Measurements from ENCODE around the gene ZBTB2. TPM values are rescaled to one million over a fixed set of nuclear protein-coding genes. Genes with fewer than 3 reads are reported as not detected.

Gene ZBTB2
- total and polyA plus RNA-seq, 10 of the 15 experiments (the other 5 are each of a cell fraction or from before 2014, with no cell fraction given) = 4.2 to 21.9 (median 15.0) TPM

DNA sequence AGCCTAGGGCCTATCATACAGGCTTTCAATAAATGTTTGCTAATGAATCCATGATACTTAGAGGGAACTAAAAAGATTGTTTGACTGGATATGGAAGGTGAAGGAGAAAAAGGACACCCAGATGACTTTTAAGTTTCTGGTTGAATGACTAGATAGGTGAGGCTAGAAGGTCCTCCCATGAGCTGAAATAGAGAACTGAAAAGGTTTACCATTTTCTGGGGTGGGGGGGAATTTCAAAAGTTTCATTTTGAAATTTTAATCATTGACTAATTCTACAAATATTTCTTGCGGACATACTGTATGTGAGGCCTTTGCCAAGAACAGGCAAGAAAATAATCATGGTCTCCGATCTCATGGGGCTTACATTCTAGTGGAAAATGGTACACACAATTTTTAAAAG is 17.9 kb upstream of the ZBTB2 start (continued):
- TF ChIP-seq NFYA (IDR thresholded peaks at IDR 0.05; ENCODE audit: borderline replicate concordance, low read depth, low read length) (no peak), SIX5 (IDR thresholded peaks at IDR 0.05; ENCODE audit: low read depth, low read length, severe bottlenecking) (no peak), HDAC6 (IDR thresholded peaks at IDR 0.05; ENCODE audit: unreplicated experiment) (no peak)
- TF ChIP-seq, protein P1, sequence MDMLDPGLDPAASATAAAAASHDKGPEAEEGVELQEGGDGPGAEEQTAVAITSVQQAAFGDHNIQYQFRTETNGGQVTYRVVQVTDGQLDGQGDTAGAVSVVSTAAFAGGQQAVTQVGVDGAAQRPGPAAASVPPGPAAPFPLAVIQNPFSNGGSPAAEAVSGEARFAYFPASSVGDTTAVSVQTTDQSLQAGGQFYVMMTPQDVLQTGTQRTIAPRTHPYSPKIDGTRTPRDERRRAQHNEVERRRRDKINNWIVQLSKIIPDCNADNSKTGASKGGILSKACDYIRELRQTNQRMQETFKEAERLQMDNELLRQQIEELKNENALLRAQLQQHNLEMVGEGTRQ (IDR thresholded peaks at IDR 0.05; ENCODE audit: borderline replicate concordance, low read depth, low read length) = no peak
- TF ChIP-seq, protein P2, sequence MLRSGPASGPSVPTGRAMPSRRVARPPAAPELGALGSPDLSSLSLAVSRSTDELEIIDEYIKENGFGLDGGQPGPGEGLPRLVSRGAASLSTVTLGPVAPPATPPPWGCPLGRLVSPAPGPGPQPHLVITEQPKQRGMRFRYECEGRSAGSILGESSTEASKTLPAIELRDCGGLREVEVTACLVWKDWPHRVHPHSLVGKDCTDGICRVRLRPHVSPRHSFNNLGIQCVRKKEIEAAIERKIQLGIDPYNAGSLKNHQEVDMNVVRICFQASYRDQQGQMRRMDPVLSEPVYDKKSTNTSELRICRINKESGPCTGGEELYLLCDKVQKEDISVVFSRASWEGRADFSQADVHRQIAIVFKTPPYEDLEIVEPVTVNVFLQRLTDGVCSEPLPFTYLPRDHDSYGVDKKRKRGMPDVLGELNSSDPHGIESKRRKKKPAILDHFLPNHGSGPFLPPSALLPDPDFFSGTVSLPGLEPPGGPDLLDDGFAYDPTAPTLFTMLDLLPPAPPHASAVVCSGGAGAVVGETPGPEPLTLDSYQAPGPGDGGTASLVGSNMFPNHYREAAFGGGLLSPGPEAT (IDR thresholded peaks at IDR 0.05; ENCODE audit: low read depth) = 0 out of 2 replicates have a peak, but pooled peaks have one; percentile 26

DNA sequence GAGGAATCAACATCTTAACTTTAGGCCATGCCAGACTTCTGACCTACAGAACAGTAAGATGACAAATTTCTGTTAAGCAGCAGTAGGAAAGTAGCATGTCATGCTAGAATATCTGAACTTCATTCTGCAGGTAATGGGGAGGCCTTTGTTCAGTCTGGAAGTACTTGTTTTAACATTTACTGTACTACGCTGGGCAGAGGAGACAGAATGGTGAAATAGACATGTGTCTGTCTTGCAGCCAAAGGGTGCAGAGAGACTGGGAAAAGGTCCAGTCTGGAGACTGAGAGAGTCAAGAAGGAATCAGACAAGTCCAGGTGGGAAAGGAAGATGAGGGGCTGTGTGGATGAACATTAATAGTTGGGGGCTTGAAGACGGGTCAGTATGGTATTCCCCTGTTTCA is 17.5 kb upstream of the ZBTB2 start:
- RAD21 ChIA-PET (ENCODE audit: unreplicated experiment) = no interaction called here
- BruUV-seq (replicated peaks) = no TSS peak
- H3K27ac ChIP-seq (ENCODE audit: control insufficient read depth, insufficient read depth) = no peak overlapping the region; the same call in 1 of the 2 replicates
- CTCF ChIA-PET = interaction anchor here (0.6 to 6.7 kb wide), 2 partner anchors 31 to 1804 kb away, joined by 3 to 76 read pairs; no protein-coding TSS in a partner anchor
- no peak overlapping the region for H2AFZ ChIP-seq (ENCODE audit: control insufficient read depth, low read depth, low read length)
- DNase-seq (ENCODE audit: low read depth, low spot score) (no peak), FAIRE-seq (no peak), ATAC-seq (no peak; the same call in 2 of the 3 replicates)
- in situ Hi-C loops (cut with MboI) = no loop called here
- intact Hi-C loops (cut with micrococcal nuclease; ENCODE audit: unreplicated experiment) = no loop called here
- peaks cover 2% of the 10 kb centered on the region; the same call in 1 of the 3 replicates for H3K9me3 ChIP-seq (replicated peaks; ENCODE audit: control insufficient read depth, insufficient read depth, low read length)
- SMC1A ChIA-PET (ENCODE audit: uncharacterized antibody, unreplicated experiment) = no interaction called here
- 67% methylated on average over 2 of the region's 2 CpGs for WGBS (ENCODE audit: insufficient coverage, insufficient replicate concordance, low lambda C conversion rate, missing lambda C conversion rate)
- H3K4me3 ChIP-seq = no peak overlapping the region
- no peaks in the 10 kb centered on the region for H3K27me3 ChIP-seq (replicated peaks in 1 of 2; ENCODE audit: control insufficient read depth in 2 of 2, insufficient read depth in 2 of 2, low read length in 1 of 2)
- peak overlapping the region; percentile 54 for H3K4me2 ChIP-seq (ENCODE audit: control insufficient read depth, insufficient read depth)
- no peak overlapping the region for H3K9ac ChIP-seq (ENCODE audit: control insufficient read depth, insufficient read depth, low read length)
- POLR2A ChIA-PET = interaction anchor here (0.6 kb wide), 1 partner anchor 16 kb away, joined by 3 read pairs; no protein-coding TSS in a partner anchor
- peaks cover 6% of the 10 kb centered on the region for H3K4me1 ChIP-seq (ENCODE audit: control insufficient read depth, insufficient read depth, low read length)
- H4K20me1 ChIP-seq (ENCODE audit: control insufficient read depth, insufficient read depth) = no peaks in the 10 kb centered on the region
- no peaks in the 10 kb centered on the region; the same call in 1 of the 2 replicates for H3K79me2 ChIP-seq (ENCODE audit: control insufficient read depth, insufficient read depth, low read length)
- peaks cover 3 to 28% of the 10 kb centered on the region in 2 experiments; a peak in 3 of 4 replicates for H3K36me3 ChIP-seq (ENCODE audit: control insufficient read depth in 2 of 2, insufficient read depth in 2 of 2, low read length in 1 of 2)
- TF ChIP-seq, protein P3, sequence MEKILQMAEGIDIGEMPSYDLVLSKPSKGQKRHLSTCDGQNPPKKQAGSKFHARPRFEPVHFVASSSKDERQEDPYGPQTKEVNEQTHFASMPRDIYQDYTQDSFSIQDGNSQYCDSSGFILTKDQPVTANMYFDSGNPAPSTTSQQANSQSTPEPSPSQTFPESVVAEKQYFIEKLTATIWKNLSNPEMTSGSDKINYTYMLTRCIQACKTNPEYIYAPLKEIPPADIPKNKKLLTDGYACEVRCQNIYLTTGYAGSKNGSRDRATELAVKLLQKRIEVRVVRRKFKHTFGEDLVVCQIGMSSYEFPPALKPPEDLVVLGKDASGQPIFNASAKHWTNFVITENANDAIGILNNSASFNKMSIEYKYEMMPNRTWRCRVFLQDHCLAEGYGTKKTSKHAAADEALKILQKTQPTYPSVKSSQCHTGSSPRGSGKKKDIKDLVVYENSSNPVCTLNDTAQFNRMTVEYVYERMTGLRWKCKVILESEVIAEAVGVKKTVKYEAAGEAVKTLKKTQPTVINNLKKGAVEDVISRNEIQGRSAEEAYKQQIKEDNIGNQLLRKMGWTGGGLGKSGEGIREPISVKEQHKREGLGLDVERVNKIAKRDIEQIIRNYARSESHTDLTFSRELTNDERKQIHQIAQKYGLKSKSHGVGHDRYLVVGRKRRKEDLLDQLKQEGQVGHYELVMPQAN (conservative IDR thresholded peaks at IDR 0.05) = no peak
- TF ChIP-seq, protein P4, sequence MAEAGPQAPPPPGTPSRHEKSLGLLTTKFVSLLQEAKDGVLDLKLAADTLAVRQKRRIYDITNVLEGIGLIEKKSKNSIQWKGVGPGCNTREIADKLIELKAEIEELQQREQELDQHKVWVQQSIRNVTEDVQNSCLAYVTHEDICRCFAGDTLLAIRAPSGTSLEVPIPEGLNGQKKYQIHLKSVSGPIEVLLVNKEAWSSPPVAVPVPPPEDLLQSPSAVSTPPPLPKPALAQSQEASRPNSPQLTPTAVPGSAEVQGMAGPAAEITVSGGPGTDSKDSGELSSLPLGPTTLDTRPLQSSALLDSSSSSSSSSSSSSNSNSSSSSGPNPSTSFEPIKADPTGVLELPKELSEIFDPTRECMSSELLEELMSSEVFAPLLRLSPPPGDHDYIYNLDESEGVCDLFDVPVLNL (IDR thresholded peaks at IDR 0.05; ENCODE audit: low read depth, low read length) = no peak
- TF ChIP-seq, protein P5, sequence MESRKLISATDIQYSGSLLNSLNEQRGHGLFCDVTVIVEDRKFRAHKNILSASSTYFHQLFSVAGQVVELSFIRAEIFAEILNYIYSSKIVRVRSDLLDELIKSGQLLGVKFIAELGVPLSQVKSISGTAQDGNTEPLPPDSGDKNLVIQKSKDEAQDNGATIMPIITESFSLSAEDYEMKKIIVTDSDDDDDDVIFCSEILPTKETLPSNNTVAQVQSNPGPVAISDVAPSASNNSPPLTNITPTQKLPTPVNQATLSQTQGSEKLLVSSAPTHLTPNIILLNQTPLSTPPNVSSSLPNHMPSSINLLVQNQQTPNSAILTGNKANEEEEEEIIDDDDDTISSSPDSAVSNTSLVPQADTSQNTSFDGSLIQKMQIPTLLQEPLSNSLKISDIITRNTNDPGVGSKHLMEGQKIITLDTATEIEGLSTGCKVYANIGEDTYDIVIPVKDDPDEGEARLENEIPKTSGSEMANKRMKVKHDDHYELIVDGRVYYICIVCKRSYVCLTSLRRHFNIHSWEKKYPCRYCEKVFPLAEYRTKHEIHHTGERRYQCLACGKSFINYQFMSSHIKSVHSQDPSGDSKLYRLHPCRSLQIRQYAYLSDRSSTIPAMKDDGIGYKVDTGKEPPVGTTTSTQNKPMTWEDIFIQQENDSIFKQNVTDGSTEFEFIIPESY (IDR thresholded peaks at IDR 0.05) = no peak
- TF ChIP-seq GATAD2B (conservative IDR thresholded peaks at IDR 0.05; ENCODE audit: low read depth) (no peak), NBN (IDR thresholded peaks at IDR 0.05) (no peak), SRF (IDR thresholded peaks at IDR 0.05; ENCODE audit: low read depth in 2 of 2, low read length in 2 of 2) (no peak), SREBF1 (IDR thresholded peaks at IDR 0.05; ENCODE audit: low read length) (no peak), DPF2 (IDR thresholded peaks at IDR 0.05) (no peak)
- TF ChIP-seq, protein P6, sequence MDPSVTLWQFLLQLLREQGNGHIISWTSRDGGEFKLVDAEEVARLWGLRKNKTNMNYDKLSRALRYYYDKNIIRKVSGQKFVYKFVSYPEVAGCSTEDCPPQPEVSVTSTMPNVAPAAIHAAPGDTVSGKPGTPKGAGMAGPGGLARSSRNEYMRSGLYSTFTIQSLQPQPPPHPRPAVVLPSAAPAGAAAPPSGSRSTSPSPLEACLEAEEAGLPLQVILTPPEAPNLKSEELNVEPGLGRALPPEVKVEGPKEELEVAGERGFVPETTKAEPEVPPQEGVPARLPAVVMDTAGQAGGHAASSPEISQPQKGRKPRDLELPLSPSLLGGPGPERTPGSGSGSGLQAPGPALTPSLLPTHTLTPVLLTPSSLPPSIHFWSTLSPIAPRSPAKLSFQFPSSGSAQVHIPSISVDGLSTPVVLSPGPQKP (IDR thresholded peaks at IDR 0.05; ENCODE audit: low read depth, low read length) = no peak
